HepG2 (cell line): ENCODE data around the gene USP9X. TPM values are rescaled to one million over a fixed set of nuclear protein-coding genes. Genes with fewer than 3 reads are reported as not detected.

ENCODE experiments used
- ATAC-seq: fragments of 200-7000 bp; cut with Tn5 transposase; 3 replicates; pipeline ENCODE4 v1.9.1; 2020; ENCODE audit warnings: mild to moderate bottlenecking, moderate library complexity
- BruUV-seq: library from RNA; stranded (reverse); fragments of 400-500 nt; replicated peaks from 2 replicates; lab custom pipeline; 2021; lab: Mats Ljungman, UMichigan
- CTCF ChIA-PET: fragments of 300-600 bp; formaldehyde crosslinking; extraction: SDS; loops from one replicate; lab custom pipeline; 2021; ENCODE audit warnings: low total read pairs, inconsistent platforms, low intra/inter-chr PET ratio; lab: Yijun Ruan, JAX
- POLR2A ChIA-PET: fragments of 350-600 bp; sonication (Branson Sonifier 250); formaldehyde crosslinking; loops from one replicate; lab custom pipeline; 2020; ENCODE audit warnings: antibody characterized with exemption, inconsistent platforms; lab: Yijun Ruan, JAX
- DNase-seq: peaks from one replicate; pipeline ENCODE4 v3.0.0-alpha.2; 2015; ENCODE audit warnings: low spot score
- FAIRE-seq: peaks from 3 replicates; lab custom pipeline; 2011; peaks lifted over from hg19 to GRCh38; lab: Jason Lieb, UNC
- H2AFZ ChIP-seq: one replicate; pipeline ENCODE4 v1.6.1; 2011; ENCODE audit warnings: low read length, inconsistent platforms
- H3K27ac ChIP-seq: fragments of 300-600 bp; 3 replicates; pipeline ENCODE4 v1.8.0; 2011; ENCODE audit warnings: mixed run types, mild to moderate bottlenecking, mixed read lengths, low read length, inconsistent platforms; ENCODE audit not compliant: insufficient read depth; ENCODE audit errors: extremely low read length
- H3K27me3 ChIP-seq, 2 experiments: fragments of 200-600 bp in 1 of 2; 2 replicates in 1 of 2; 3 replicates in 1 of 2; pipeline versions ENCODE4 v1.6.0 to v1.8.0; 2011; ENCODE audit warnings: low read length in 2 of 2, mild to moderate bottlenecking in 2 of 2, moderate library complexity in 2 of 2, inconsistent platforms in 1 of 2; ENCODE audit not compliant: insufficient read depth in 2 of 2, control insufficient read depth in 1 of 2
- H3K36me3 ChIP-seq, 2 experiments: fragments of 200-600 bp in 1 of 2; replicated peaks in 1 of 2; 2 replicates in 1 of 2; 3 replicates in 1 of 2; pipeline versions ENCODE4 v1.5.1 to v1.8.0; 2011; ENCODE audit warnings: low read length in 2 of 2, inconsistent platforms in 1 of 2; ENCODE audit not compliant: insufficient read depth in 2 of 2, control insufficient read depth in 1 of 2
- H3K4me1 ChIP-seq: 2 replicates; pipeline ENCODE4 v1.5.1; 2012; ENCODE audit warnings: low read length, inconsistent platforms; ENCODE audit not compliant: insufficient read depth
- H3K4me2 ChIP-seq: 2 replicates; pipeline ENCODE4 v1.6.0; 2011; ENCODE audit warnings: low read depth, low read length, inconsistent platforms
- H3K4me3 ChIP-seq, 3 experiments: fragments of 200-600 bp in 1 of 3; sonication (generic), shearing (Covaris generic) in 1 of 3; replicated peaks in 1 of 3; 2 replicates each; pipeline ENCODE4 v1.5.1; 2011 to 2016; ENCODE audit warnings: low read length in 3 of 3, inconsistent platforms in 2 of 3, low read depth in 2 of 3, mild to moderate bottlenecking in 2 of 3, control low read depth in 1 of 3, mixed read lengths in 1 of 3; ENCODE audit not compliant: insufficient read depth in 1 of 3
- H3K79me2 ChIP-seq: one replicate; pipeline ENCODE4 v1.6.1; 2011; ENCODE audit warnings: low read length, inconsistent platforms; ENCODE audit not compliant: insufficient read depth
- H3K9ac ChIP-seq: 2 replicates; pipeline ENCODE4 v1.6.0; 2011; ENCODE audit warnings: mild to moderate bottlenecking, low read depth, low read length, inconsistent platforms; ENCODE audit not compliant: insufficient read depth
- H3K9me3 ChIP-seq: 2 replicates; pipeline ENCODE4 v1.5.1; 2012; ENCODE audit warnings: mild to moderate bottlenecking, low read length
- H4K20me1 ChIP-seq: 2 replicates; pipeline ENCODE4 v1.6.0; 2011; ENCODE audit warnings: inconsistent platforms, mild to moderate bottlenecking, low read length, moderate library complexity; ENCODE audit not compliant: insufficient read depth
- AHDC1 ChIP-seq: sonication (generic); formaldehyde crosslinking; IDR thresholded peaks from 2 replicates; pipeline ENCODE4 v1.5.1; 2020; ENCODE audit warnings: mild to moderate bottlenecking, missing genetic modification reagents, borderline replicate concordance
- EP300 ChIP-seq, 3 experiments: sonication (generic) in 1 of 3; formaldehyde crosslinking in 1 of 3; IDR thresholded peaks; 2 replicates each; pipeline versions ENCODE4 v1.5.1 to v1.6.1; 2011 to 2020; ENCODE audit warnings: low read depth in 2 of 3, low read length in 2 of 3, borderline replicate concordance in 1 of 3, improper control_type of control experiment in 1 of 3, mild to moderate bottlenecking in 1 of 3, missing genetic modification reagents in 1 of 3, moderate library complexity in 1 of 3
- NR2C2 ChIP-seq: sonication (generic); formaldehyde crosslinking; IDR thresholded peaks from 2 replicates; pipeline ENCODE4 v1.4.0; 2020; ENCODE audit warnings: missing genetic modification reagents, mild to moderate bottlenecking, moderate library complexity, borderline replicate concordance
- TFE3 ChIP-seq: IDR thresholded peaks from 2 replicates; pipeline ENCODE4 v1.6.1; 2016
- XRCC5 ChIP-seq: fragments of 200-400 bp; formaldehyde crosslinking; optimal IDR thresholded peaks from 2 replicates; pipeline ENCODE3; 2017; ENCODE audit warnings: mild to moderate bottlenecking, low read length
- ZC3H4 ChIP-seq: sonication (generic); formaldehyde crosslinking; IDR thresholded peaks from 2 replicates; pipeline ENCODE4 v1.4.0; 2020; ENCODE audit warnings: missing genetic modification reagents, borderline replicate concordance
- ZNF335 ChIP-seq: sonication (generic); formaldehyde crosslinking; IDR thresholded peaks from 2 replicates; pipeline ENCODE4 v1.4.0; 2020; ENCODE audit warnings: missing genetic modification reagents
- ZNF354B ChIP-seq: sonication (generic); formaldehyde crosslinking; IDR thresholded peaks from 2 replicates; pipeline ENCODE4 v1.8.0; 2022; ENCODE audit warnings: mild to moderate bottlenecking, missing genetic modification reagents
- ZNF468 ChIP-seq: sonication (generic); formaldehyde crosslinking; IDR thresholded peaks from 2 replicates; pipeline ENCODE4 v1.8.0; 2022; ENCODE audit warnings: mild to moderate bottlenecking, moderate library complexity, missing genetic modification reagents
- ZSCAN21 ChIP-seq: sonication (generic); formaldehyde crosslinking; IDR thresholded peaks from 2 replicates; pipeline ENCODE4 v1.8.0; 2022; ENCODE audit warnings: mild to moderate bottlenecking, missing genetic modification reagents, moderate library complexity, borderline replicate concordance
- ZZZ3 ChIP-seq: sonication (generic); formaldehyde crosslinking; IDR thresholded peaks from 2 replicates; pipeline ENCODE4 v1.4.0; 2020; ENCODE audit warnings: missing genetic modification reagents, mild to moderate bottlenecking, borderline replicate concordance
- WGBS: methylation state at CpG from one replicate; pipeline ENCODE4 v1.1.6; 2017; ENCODE audit warnings: low lambda C conversion rate; 5-methylcytosine and 5-hydroxymethylcytosine counted together
- in situ Hi-C: cut with HindIII; loops from 2 replicates; pipeline ENCODE4 v1.10.0; 2017; ENCODE audit warnings: low pct_unique_long_range_greater_than_20kb; ENCODE audit not compliant: extremely low pct_ligation_motif_present
- intact Hi-C: fragments of 100-400 bp; cut with micrococcal nuclease; formaldehyde crosslinking; loops from one replicate; pipeline ENCODE4 v1.10.0; 2022; ENCODE audit not compliant: unreplicated experiment
- polyA plus RNA-seq, 8 experiments: library from polyadenylated mRNA; depleted of rRNA in 3 of 8; stranded (reverse) in 7 of 8; unstranded in 1 of 8; fragments of >200 nt; fragmentation: Illumina TruSeq in 4 of 8; extraction: Trizol in 4 of 8; gene quantifications; 2 replicates each; pipeline versions ENCODE4 v1.2.1 to v1.2.3, GENCODE V29; 2011 to 2016; ENCODE audit warnings: low read depth in 4 of 8, missing spikeins in 1 of 8, mixed read lengths in 1 of 8; ENCODE audit not compliant: insufficient read depth in 1 of 8
- total RNA-seq, 5 experiments: library from RNA; depleted of rRNA; stranded (reverse); fragments of >200 nt; fragmentation: Illumina TruSeq; extraction: Trizol; gene quantifications; 2 replicates each; pipeline ENCODE4 v1.2.3, GENCODE V29; 2016; ENCODE audit warnings: low read depth in 1 of 5
- TF ChIP-seq, protein P1 (sequence below): sonication (generic); formaldehyde crosslinking; IDR thresholded peaks from 2 replicates; pipeline ENCODE4 v1.4.0; 2020; ENCODE audit warnings: missing genetic modification reagents
- TF ChIP-seq, protein P2 (sequence below): sonication (generic); formaldehyde crosslinking; IDR thresholded peaks from 2 replicates; pipeline ENCODE4 v1.9.0; 2022; ENCODE audit warnings: low read depth, missing genetic modification reagents

Gene USP9X
- total and polyA plus RNA-seq, 2 of the 13 experiments (the other 11 are each of a cell fraction or from before 2014, with no cell fraction given) = 22.2 to 40.5 TPM

DNA sequence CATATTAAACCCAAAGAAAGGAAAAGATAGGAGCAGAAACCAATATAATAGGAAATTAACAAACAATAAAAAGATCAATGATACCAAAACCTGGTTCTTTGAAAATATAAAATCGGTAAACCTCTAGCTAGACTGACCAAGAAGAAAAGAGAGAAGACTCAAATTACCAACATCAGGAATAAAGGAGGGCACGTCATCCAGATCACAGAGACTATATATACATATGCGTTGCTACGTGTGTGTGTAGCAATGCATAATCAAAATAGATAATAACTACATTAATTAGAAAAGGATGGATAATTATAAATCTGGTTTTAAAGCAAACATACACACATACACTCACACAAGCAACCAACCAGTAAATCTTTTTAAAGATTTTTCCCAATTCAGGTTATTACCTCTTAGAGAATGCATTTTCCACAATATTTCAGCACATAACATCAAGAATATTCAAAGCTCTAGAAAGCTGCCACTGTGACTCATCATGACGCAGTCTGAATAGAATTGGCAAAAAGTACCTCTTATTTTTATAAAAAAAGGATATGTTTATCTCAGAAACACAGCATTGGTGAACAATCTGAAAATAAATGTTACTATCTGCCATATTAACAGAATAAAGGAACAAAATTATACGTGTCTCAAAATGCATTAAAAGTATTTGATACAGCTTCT, 41.4 kb upstream of the USP9X start:
- no TSS peak for BruUV-seq
- no peak for DNase-seq
- intact Hi-C loops (no loop called here), in situ Hi-C loops (no loop called here)
- no peak overlapping the region for H3K9ac ChIP-seq
- 63% methylated on average over 6 of the region's 6 CpGs for WGBS
- no peak overlapping the region for H3K27ac ChIP-seq
- no peak overlapping the region for H3K4me3 ChIP-seq
- ATAC-seq = no peak
- H3K27me3 ChIP-seq = no peaks in the 10 kb centered on the region
- CTCF ChIA-PET = no interaction called here
- no peak overlapping the region for H2AFZ ChIP-seq
- no peak for FAIRE-seq
- H3K4me1 ChIP-seq = peaks cover 27% of the 10 kb centered on the region
- POLR2A ChIA-PET = no interaction called here
- H3K9me3 ChIP-seq = no peaks in the 10 kb centered on the region
- H3K36me3 ChIP-seq = no peaks in the 10 kb centered on the region
- H3K79me2 ChIP-seq = no peaks in the 10 kb centered on the region
- H3K4me2 ChIP-seq = no peak overlapping the region
- no peaks in the 10 kb centered on the region for H4K20me1 ChIP-seq
- TF ChIP-seq NR2C2 (CRISPR knock-in tag) (no peak), ZZZ3 (CRISPR knock-in tag) (no peak), ZSCAN21 (CRISPR knock-in tag) (no peak), TFE3 (no peak), ZNF468 (CRISPR knock-in tag) (no peak), EP300 (IDR thresholded peaks at IDR 0.05; ENCODE audit: low read depth in 2 of 2, low read length in 2 of 2) (no peak), EP300 (CRISPR knock-in tag; IDR thresholded peaks at IDR 0.05; ENCODE audit: borderline replicate concordance) (no peak), ZNF335 (CRISPR knock-in tag) (no peak), ZC3H4 (CRISPR knock-in tag) (no peak), XRCC5 (no peak), AHDC1 (no peak), ZNF354B (CRISPR knock-in tag) (no peak)
- TF ChIP-seq, protein P1, sequence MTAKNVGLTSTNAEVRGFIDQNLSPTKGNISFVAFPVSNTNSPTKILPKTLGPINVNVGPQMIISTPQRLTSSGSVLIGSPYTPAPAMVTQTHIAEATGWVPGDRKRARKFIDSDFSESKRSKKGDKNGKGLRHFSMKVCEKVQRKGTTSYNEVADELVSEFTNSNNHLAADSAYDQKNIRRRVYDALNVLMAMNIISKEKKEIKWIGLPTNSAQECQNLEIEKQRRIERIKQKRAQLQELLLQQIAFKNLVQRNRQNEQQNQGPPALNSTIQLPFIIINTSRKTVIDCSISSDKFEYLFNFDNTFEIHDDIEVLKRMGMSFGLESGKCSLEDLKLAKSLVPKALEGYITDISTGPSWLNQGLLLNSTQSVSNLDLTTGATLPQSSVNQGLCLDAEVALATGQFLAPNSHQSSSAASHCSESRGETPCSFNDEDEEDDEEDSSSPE (CRISPR knock-in tag) = no peak
- TF ChIP-seq, protein P2, sequence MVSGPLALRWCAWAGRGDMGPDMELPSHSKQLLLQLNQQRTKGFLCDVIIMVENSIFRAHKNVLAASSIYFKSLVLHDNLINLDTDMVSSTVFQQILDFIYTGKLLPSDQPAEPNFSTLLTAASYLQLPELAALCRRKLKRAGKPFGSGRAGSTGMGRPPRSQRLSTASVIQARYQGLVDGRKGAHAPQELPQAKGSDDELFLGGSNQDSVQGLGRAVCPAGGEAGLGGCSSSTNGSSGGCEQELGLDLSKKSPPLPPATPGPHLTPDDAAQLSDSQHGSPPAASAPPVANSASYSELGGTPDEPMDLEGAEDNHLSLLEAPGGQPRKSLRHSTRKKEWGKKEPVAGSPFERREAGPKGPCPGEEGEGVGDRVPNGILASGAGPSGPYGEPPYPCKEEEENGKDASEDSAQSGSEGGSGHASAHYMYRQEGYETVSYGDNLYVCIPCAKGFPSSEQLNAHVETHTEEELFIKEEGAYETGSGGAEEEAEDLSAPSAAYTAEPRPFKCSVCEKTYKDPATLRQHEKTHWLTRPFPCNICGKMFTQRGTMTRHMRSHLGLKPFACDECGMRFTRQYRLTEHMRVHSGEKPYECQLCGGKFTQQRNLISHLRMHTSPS (CRISPR knock-in tag) = no peak
